ENCODE data around the gene GLRX3. TPM values are rescaled to one million over a fixed set of nuclear protein-coding genes. Genes with fewer than 3 reads are reported as not detected.

GLRX3 gene
- total RNA-seq, 1 experiment from 2014 or later: 142 TPM

GRCh38 chr10:130137090-130137448 lies 878 bp downstream of the GLRX3 start:
- ATAC-seq (no peak), DNase-seq (ENCODE audit: low spot score) (no peak)
- no peak for TF ChIP-seq RELA (CRISPR knock-in tag; IDR thresholded peaks at IDR 0.05; ENCODE audit: borderline replicate concordance)
- no peak for TF ChIP-seq SOX15 (CRISPR knock-in tag; IDR thresholded peaks at IDR 0.05)
- TF ChIP-seq ETV6 (CRISPR knock-in tag; IDR thresholded peaks at IDR 0.05): no peak
- no peak for TF ChIP-seq ZNF263 (CRISPR knock-in tag; IDR thresholded peaks at IDR 0.05; ENCODE audit: low read depth)
- TF ChIP-seq AR (CRISPR knock-in tag; IDR thresholded peaks at IDR 0.05): no peak
- TF ChIP-seq EMX1 (CRISPR knock-in tag; IDR thresholded peaks at IDR 0.05): no peak
- TF ChIP-seq KAT7 (CRISPR knock-in tag; IDR thresholded peaks at IDR 0.05; ENCODE audit: borderline replicate concordance): no peak
- H3K27me3 Mint-ChIP-seq (ENCODE audit: low read depth): peaks cover 6% of the 10 kb centered on the region
- H3K4me3 Mint-ChIP-seq: peak overlapping the region; percentile 85
- ChIA-PET POLR2A (interaction anchor here (1.9 to 4.2 kb wide), 2 partner anchors 10 to 26 kb away, joined by 6 to 48 read pairs; partner anchors contain the start of gene C10orf143), CTCF (interaction anchor here (0.6 to 3.3 kb wide), 3 partner anchors 10 to 63 kb away, joined by 3 to 39 read pairs (median 16); partner anchors contain the start of gene C10orf143)
- H3K36me3 Mint-ChIP-seq: peaks cover 10% of the 10 kb centered on the region
- H3K27ac Mint-ChIP-seq: peak overlapping the region; percentile 57; the same call in 1 of the 2 replicates
- H3K4me1 Mint-ChIP-seq: peaks cover 31% of the 10 kb centered on the region
- no peaks in the 10 kb centered on the region for H3K9me3 Mint-ChIP-seq

DNA sequence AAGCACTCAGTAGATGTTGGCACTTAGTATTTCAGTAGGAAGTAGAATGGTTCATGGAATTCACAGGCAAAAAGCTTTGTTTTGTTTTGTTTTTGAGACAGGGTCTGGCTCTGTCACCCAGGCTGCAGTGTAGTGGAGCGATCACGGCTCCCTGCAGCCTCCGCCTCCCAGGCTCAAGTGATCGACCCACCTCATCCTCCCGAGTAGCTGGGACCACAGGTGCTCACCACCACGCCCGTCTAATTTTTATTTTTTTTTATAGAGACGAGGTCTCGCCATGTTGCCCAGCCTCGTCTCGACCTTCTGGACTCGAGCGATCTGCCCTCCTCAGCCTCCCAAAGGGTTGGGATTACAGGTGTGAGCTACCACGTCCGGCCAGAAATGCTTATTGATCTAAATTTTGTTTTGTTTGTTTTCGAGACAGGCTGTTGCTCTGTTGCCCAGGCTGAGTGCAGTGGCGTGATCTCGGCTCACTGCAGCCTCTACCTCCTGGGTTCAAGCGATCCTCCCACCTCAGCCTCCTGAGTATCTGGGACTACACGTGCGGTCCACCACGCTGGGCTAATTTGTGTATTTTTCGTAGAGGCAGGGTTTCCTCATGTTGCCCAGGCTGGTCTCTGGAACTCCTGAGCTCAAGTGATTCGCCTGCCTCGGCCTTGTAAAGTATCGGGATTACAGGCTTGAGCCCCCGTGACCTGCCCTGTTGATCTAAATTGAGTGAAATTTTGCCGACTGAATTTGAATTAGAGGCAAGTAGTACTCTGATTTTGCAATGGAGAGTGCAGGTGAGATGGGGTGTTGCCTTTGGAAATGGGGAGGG lies 1.7 kb downstream of the GLRX3 start:
- DNase-seq (ENCODE audit: low spot score) (no peak), ATAC-seq (no peak)
- peaks cover 6% of the 10 kb centered on the region for H3K27me3 Mint-ChIP-seq (ENCODE audit: low read depth)
- ChIA-PET POLR2A (interaction anchor here (1.9 to 4.2 kb wide), 2 partner anchors 11 to 27 kb away, joined by 6 to 48 read pairs; partner anchors contain the start of gene C10orf143), CTCF (interaction anchor here (0.6 to 3.3 kb wide), 3 partner anchors 11 to 62 kb away, joined by 3 to 39 read pairs (median 16); partner anchors contain the start of gene C10orf143)
- H3K27ac Mint-ChIP-seq: peak overlapping the region; percentile 60
- no peaks in the 10 kb centered on the region for H3K9me3 Mint-ChIP-seq
- H3K36me3 Mint-ChIP-seq: peaks cover 10% of the 10 kb centered on the region
- H3K4me1 Mint-ChIP-seq: peaks cover 39% of the 10 kb centered on the region
- H3K4me3 Mint-ChIP-seq: peak overlapping the region; percentile 85
- TF ChIP-seq CREM (CRISPR knock-in tag; IDR thresholded peaks at IDR 0.05) (no peak), NR2C2 (CRISPR knock-in tag; IDR thresholded peaks at IDR 0.05) (no peak), ZNF121 (CRISPR knock-in tag; IDR thresholded peaks at IDR 0.05) (no peak), NFE2L1 (CRISPR knock-in tag; IDR thresholded peaks at IDR 0.05) (no peak), ESRRA (CRISPR knock-in tag; IDR thresholded peaks at IDR 0.05; ENCODE audit: borderline replicate concordance) (no peak), FOXK1 (CRISPR knock-in tag; IDR thresholded peaks at IDR 0.05) (no peak), ATF3 (CRISPR knock-in tag; conservative IDR thresholded peaks at IDR 0.05) (no peak), USF2 (CRISPR knock-in tag; IDR thresholded peaks at IDR 0.05) (no peak), ZNF425 (CRISPR knock-in tag; conservative IDR thresholded peaks at IDR 0.05) (no peak)
- TF ChIP-seq, protein P1, sequence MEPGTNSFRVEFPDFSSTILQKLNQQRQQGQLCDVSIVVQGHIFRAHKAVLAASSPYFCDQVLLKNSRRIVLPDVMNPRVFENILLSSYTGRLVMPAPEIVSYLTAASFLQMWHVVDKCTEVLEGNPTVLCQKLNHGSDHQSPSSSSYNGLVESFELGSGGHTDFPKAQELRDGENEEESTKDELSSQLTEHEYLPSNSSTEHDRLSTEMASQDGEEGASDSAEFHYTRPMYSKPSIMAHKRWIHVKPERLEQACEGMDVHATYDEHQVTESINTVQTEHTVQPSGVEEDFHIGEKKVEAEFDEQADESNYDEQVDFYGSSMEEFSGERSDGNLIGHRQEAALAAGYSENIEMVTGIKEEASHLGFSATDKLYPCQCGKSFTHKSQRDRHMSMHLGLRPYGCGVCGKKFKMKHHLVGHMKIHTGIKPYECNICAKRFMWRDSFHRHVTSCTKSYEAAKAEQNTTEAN (CRISPR knock-in tag; IDR thresholded peaks at IDR 0.05): no peak
- TF ChIP-seq, protein P2, sequence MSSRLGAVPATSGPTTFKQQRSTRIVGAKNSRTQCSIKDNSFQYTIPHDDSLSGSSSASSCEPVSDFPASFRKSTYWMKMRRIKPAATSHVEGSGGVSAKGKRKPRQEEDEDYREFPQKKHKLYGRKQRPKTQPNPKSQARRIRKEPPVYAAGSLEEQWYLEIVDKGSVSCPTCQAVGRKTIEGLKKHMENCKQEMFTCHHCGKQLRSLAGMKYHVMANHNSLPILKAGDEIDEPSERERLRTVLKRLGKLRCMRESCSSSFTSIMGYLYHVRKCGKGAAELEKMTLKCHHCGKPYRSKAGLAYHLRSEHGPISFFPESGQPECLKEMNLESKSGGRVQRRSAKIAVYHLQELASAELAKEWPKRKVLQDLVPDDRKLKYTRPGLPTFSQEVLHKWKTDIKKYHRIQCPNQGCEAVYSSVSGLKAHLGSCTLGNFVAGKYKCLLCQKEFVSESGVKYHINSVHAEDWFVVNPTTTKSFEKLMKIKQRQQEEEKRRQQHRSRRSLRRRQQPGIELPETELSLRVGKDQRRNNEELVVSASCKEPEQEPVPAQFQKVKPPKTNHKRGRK (CRISPR knock-in tag; IDR thresholded peaks at IDR 0.05; ENCODE audit: borderline replicate concordance): no peak
- TF ChIP-seq, protein P3, sequence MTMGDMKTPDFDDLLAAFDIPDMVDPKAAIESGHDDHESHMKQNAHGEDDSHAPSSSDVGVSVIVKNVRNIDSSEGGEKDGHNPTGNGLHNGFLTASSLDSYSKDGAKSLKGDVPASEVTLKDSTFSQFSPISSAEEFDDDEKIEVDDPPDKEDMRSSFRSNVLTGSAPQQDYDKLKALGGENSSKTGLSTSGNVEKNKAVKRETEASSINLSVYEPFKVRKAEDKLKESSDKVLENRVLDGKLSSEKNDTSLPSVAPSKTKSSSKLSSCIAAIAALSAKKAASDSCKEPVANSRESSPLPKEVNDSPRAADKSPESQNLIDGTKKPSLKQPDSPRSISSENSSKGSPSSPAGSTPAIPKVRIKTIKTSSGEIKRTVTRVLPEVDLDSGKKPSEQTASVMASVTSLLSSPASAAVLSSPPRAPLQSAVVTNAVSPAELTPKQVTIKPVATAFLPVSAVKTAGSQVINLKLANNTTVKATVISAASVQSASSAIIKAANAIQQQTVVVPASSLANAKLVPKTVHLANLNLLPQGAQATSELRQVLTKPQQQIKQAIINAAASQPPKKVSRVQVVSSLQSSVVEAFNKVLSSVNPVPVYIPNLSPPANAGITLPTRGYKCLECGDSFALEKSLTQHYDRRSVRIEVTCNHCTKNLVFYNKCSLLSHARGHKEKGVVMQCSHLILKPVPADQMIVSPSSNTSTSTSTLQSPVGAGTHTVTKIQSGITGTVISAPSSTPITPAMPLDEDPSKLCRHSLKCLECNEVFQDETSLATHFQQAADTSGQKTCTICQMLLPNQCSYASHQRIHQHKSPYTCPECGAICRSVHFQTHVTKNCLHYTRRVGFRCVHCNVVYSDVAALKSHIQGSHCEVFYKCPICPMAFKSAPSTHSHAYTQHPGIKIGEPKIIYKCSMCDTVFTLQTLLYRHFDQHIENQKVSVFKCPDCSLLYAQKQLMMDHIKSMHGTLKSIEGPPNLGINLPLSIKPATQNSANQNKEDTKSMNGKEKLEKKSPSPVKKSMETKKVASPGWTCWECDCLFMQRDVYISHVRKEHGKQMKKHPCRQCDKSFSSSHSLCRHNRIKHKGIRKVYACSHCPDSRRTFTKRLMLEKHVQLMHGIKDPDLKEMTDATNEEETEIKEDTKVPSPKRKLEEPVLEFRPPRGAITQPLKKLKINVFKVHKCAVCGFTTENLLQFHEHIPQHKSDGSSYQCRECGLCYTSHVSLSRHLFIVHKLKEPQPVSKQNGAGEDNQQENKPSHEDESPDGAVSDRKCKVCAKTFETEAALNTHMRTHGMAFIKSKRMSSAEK (CRISPR knock-in tag; IDR thresholded peaks at IDR 0.05; ENCODE audit: borderline replicate concordance): no peak
